Left lung (tissue), 10 donors: ENCODE data around the gene IGSF9B. TPM values are rescaled to one million over a fixed set of nuclear protein-coding genes. Genes with fewer than 3 reads are reported as not detected.

Experiments used
- ATAC-seq: fragments of 200-7000 bp; cut with Tn5 transposase; one replicate; pipeline ENCODE4 v1.9.1; 2020; ENCODE audit warnings: moderate library complexity
- DNase-seq, 4 donors: peaks; one replicate each; pipeline ENCODE4 v3.0.0-alpha.2; 2013 to 2020
- H3K27ac ChIP-seq, 2 donors: fragments of 200-600 bp; sonication (generic) in 1 of 2; one replicate each; pipeline versions ENCODE4 v1.5.0 to v1.8.0; 2020 to 2021
- H3K27me3 ChIP-seq, 2 donors: fragments of 200-600 bp; sonication (generic) in 1 of 2; one replicate each; pipeline versions ENCODE4 v1.5.0 to v1.8.0; 2020 to 2021
- H3K36me3 ChIP-seq, 2 donors: fragments of 200-600 bp; sonication (generic) in 1 of 2; one replicate each; pipeline versions ENCODE4 v1.5.0 to v1.8.0; 2020 to 2021
- H3K4me1 ChIP-seq, 2 donors: fragments of 200-600 bp; one replicate each; pipeline ENCODE4 v1.8.0; 2021
- H3K4me3 ChIP-seq, 2 donors: fragments of 200-600 bp; sonication (generic) in 1 of 2; one replicate each; pipeline versions ENCODE4 v1.5.0 to v1.8.0; 2020 to 2021; ENCODE audit warnings: mild to moderate bottlenecking in 1 of 2
- H3K9me3 ChIP-seq, 2 donors: fragments of 200-600 bp; sonication (generic) in 1 of 2; one replicate each; pipeline versions ENCODE4 v1.5.0 to v1.8.0; 2020 to 2021
- CTCF ChIP-seq, 2 donors: fragments of 200-600 bp; sonication (generic) in 1 of 2; IDR thresholded peaks; one replicate each; pipeline versions ENCODE4 v1.5.0 to v1.8.0; 2021; ENCODE audit warnings: antibody characterized with exemption in 2 of 2
- intact Hi-C, 2 donors: fragments of 100-400 bp; cut with DNase I; formaldehyde crosslinking; loops; one replicate each; pipeline versions ENCODE4 v1.11.2 to v1.14.2; 2022
- polyA plus RNA-seq, 6 donors: library from polyadenylated mRNA; unstranded; fragments of 120-200 nt; gene quantifications; one replicate each; pipeline ENCODE4 v1.2.1, GENCODE V29; 2013; ENCODE audit not compliant: insufficient read length in 6 of 6
- total RNA-seq, 2 donors: library from RNA; stranded (reverse); fragmentation: NEBNext Ultra II Directional; extraction: Animal tissue kit (Norgen Biotek cat#: 25700); gene quantifications; one replicate each; pipeline ENCODE4 v1.2.1, GENCODE V29; 2021
- donor health status: DM: no; HTN: yes; CAD: no.
- donor health status: DM: no; HTN: no; CAD: no.

IGSF9B gene
- total and polyA plus RNA-seq, 8 donors, result 1.8 to 9.9 (median 2.8) TPM

- no peak for ATAC-seq
- Histone ChIP-seq H3K9me3 (no peaks in the 10 kb centered on the region), H3K36me3 (no peaks in the 10 kb centered on the region), H3K27me3 (peaks cover 0 to 7% of the 10 kb centered on the region in 2 donors), H3K27ac (no peak overlapping the region), H3K4me1 (no peaks in the 10 kb centered on the region), H3K4me3 (no peak overlapping the region)
- no peak for DNase-seq
- no peak for TF ChIP-seq CTCF (IDR thresholded peaks at IDR 0.05)
- intact Hi-C loops, result no loop called here
Observed at GRCh38 chr11:133895061-133895479, 61.7 kb downstream of the IGSF9B start.

GRCh38 chr11:133893381-133893780 is 63.4 kb downstream of the IGSF9B start:
- H3K27ac ChIP-seq, result no peak overlapping the region
- H3K36me3 ChIP-seq, result no peaks in the 10 kb centered on the region
- TF ChIP-seq CTCF (IDR thresholded peaks at IDR 0.05), result no peak
- peaks cover 0 to 11% of the 10 kb centered on the region in 2 donors for H3K27me3 ChIP-seq
- DNase-seq (no peak), ATAC-seq (no peak)
- intact Hi-C loops, result no loop called here
- H3K4me3 ChIP-seq, result no peak overlapping the region
- no peaks in the 10 kb centered on the region for H3K4me1 ChIP-seq
- no peaks in the 10 kb centered on the region for H3K9me3 ChIP-seq

GRCh38 chr11:133892584-133893380 is 64.0 kb downstream of the IGSF9B start:
- intact Hi-C loops, result no loop called here
- ATAC-seq, result no peak
- no peak for TF ChIP-seq CTCF (IDR thresholded peaks at IDR 0.05)

GRCh38 chr11:133892126-133892525 is 64.6 kb downstream of the IGSF9B start:
- Histone ChIP-seq H3K4me3 (no peak overlapping the region), H3K9me3 (no peaks in the 10 kb centered on the region), H3K4me1 (no peaks in the 10 kb centered on the region), H3K27me3 (peaks cover 0 to 11% of the 10 kb centered on the region in 2 donors), H3K36me3 (no peaks in the 10 kb centered on the region), H3K27ac (no peak overlapping the region)
- intact Hi-C loops, result no loop called here
- TF ChIP-seq CTCF (IDR thresholded peaks at IDR 0.05), result no peak
- no peak for ATAC-seq
- no peak for DNase-seq

More at GRCh38 chr11:133892584-133893380, 64.0 kb downstream of the IGSF9B start:
- no peak for DNase-seq
- Histone ChIP-seq H3K4me1 (no peaks in the 10 kb centered on the region), H3K27me3 (peaks cover 0 to 11% of the 10 kb centered on the region in 2 donors), H3K36me3 (no peaks in the 10 kb centered on the region), H3K27ac (no peak overlapping the region), H3K9me3 (no peaks in the 10 kb centered on the region), H3K4me3 (no peak overlapping the region)

GRCh38 chr11:133889893-133890292 is 66.9 kb downstream of the IGSF9B start:
- intact Hi-C loops, result no loop called here
- Histone ChIP-seq H3K27ac (no peak overlapping the region), H3K27me3 (peaks cover 0 to 22% of the 10 kb centered on the region in 2 donors), H3K36me3 (no peaks in the 10 kb centered on the region), H3K9me3 (no peaks in the 10 kb centered on the region), H3K4me1 (no peaks in the 10 kb centered on the region), H3K4me3 (no peak overlapping the region)
- DNase-seq (no peak), ATAC-seq (no peak)
- no peak for TF ChIP-seq CTCF (IDR thresholded peaks at IDR 0.05)
